HG02678 (cell line): ENCODE data around the gene MACROH2A1.

Experiments used
- ATAC-seq: cut with Tn5 transposase; IDR thresholded peaks from one replicate; pipeline ENCODE4 v1.9.1; 2021; ENCODE audit warnings: mild to moderate bottlenecking, moderate library complexity; ENCODE audit not compliant: unreplicated experiment

MACROH2A1 gene

GRCh38 chr5:135398855-135399793 is at the start of gene MACROH2A1:
Gene MACROH2A1, minus strand, starts transcription at chr5:135399231. Its CDS starts 10,138 bp downstream, at chr5:135389093.
- ATAC-seq, result peak; percentile 88

GRCh38 chr5:135448071-135448739 is 49.2 kb upstream of the MACROH2A1 start:
- no peak for ATAC-seq

GRCh38 chr5:135447298-135447929 is 48.4 kb upstream of the MACROH2A1 start, which contains the start of gene DCANP1:
Gene DCANP1, minus strand, starts transcription at chr5:135447348. Its CDS starts 240 bp downstream, at chr5:135447108.
- no peak for ATAC-seq

GRCh38 chr5:135446615-135447014 is 47.6 kb upstream of the MACROH2A1 start:
- ATAC-seq, result no peak

GRCh38 chr5:135446206-135446605 is 47.2 kb upstream of the MACROH2A1 start:
- ATAC-seq, result no peak

- ATAC-seq, result no peak
Observed at GRCh38 chr5:135445306-135445985, 46.4 kb upstream of the MACROH2A1 start.

GRCh38 chr5:135444881-135445280 is 45.9 kb upstream of the MACROH2A1 start:
- ATAC-seq, result no peak

- ATAC-seq, result no peak
Observed at GRCh38 chr5:135444360-135444759, 45.3 kb upstream of the MACROH2A1 start.

GRCh38 chr5:135443161-135443960 is 44.3 kb upstream of the MACROH2A1 start:
- no peak for ATAC-seq

- ATAC-seq, result no peak
Observed at GRCh38 chr5:135442431-135443160, 43.6 kb upstream of the MACROH2A1 start.

GRCh38 chr5:135441919-135442318 is 42.9 kb upstream of the MACROH2A1 start:
- ATAC-seq, result no peak

GRCh38 chr5:135441350-135441831 is 42.4 kb upstream of the MACROH2A1 start:
- no peak for ATAC-seq

GRCh38 chr5:135440916-135441315 is 41.9 kb upstream of the MACROH2A1 start:
- ATAC-seq, result no peak

- no peak for ATAC-seq
Observed at GRCh38 chr5:135439231-135440205, 40.5 kb upstream of the MACROH2A1 start.

- ATAC-seq, result no peak
Observed at GRCh38 chr5:135438636-135439221, 39.7 kb upstream of the MACROH2A1 start.

- no peak for ATAC-seq
Observed at GRCh38 chr5:135437796-135438560, 38.9 kb upstream of the MACROH2A1 start.

- no peak for ATAC-seq
Observed at GRCh38 chr5:135437422-135437795, 38.4 kb upstream of the MACROH2A1 start.
